Stomach (tissue), 4 donors: Measurements from ENCODE around the gene CERS6.

Experiments used
- POLR2A ChIP-seq, 4 donors: fragments of 450-650 bp; IDR thresholded peaks; one replicate each; pipeline ENCODE4 v1.6.1; 2016; ENCODE audit warnings: antibody characterized with exemption in 4 of 4, control low read depth in 2 of 4, mild to moderate bottlenecking in 1 of 4, moderate library complexity in 1 of 4
- POLR2AphosphoS5 ChIP-seq, 3 donors: sonication (generic); formaldehyde crosslinking; IDR thresholded peaks; one replicate each; pipeline ENCODE4 v1.6.1; 2016; ENCODE audit warnings: antibody characterized with exemption in 3 of 3
- TF ChIP-seq, protein P1 (sequence below), 7 experiments: fragments of 450-650 bp in 4 of 7; fragments of 200-600 bp in 3 of 7; sonication (generic) in 3 of 7; IDR thresholded peaks; one replicate each; pipeline ENCODE4 v1.5.1; 2016 to 2019; ENCODE audit warnings: antibody characterized with exemption in 7 of 7, control low read depth in 2 of 7, mild to moderate bottlenecking in 1 of 7

DNA sequence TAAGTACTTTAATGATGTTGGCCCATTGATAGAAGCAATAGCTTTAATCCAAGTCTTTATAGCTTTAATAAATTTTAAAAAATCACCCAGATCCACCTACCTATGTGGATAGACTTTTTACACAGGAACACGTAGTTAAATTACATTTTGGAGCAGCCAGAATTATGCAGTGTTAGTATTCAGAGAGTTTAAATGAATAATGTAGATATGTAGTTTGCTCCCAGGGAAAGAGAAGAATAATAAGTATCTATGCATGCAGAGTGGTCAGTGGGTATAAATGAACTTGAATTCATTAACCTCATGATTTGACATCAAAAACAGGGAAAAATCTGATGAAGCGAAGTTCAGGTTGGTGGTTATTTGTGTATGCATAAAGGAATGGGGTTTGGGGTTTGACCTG, 146.3 kb downstream of the CERS6 start:
- TF ChIP-seq, protein P1, sequence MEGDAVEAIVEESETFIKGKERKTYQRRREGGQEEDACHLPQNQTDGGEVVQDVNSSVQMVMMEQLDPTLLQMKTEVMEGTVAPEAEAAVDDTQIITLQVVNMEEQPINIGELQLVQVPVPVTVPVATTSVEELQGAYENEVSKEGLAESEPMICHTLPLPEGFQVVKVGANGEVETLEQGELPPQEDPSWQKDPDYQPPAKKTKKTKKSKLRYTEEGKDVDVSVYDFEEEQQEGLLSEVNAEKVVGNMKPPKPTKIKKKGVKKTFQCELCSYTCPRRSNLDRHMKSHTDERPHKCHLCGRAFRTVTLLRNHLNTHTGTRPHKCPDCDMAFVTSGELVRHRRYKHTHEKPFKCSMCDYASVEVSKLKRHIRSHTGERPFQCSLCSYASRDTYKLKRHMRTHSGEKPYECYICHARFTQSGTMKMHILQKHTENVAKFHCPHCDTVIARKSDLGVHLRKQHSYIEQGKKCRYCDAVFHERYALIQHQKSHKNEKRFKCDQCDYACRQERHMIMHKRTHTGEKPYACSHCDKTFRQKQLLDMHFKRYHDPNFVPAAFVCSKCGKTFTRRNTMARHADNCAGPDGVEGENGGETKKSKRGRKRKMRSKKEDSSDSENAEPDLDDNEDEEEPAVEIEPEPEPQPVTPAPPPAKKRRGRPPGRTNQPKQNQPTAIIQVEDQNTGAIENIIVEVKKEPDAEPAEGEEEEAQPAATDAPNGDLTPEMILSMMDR (IDR thresholded peaks at IDR 0.05) = no peak
- TF ChIP-seq POLR2AphosphoS5 (IDR thresholded peaks at IDR 0.05) (no peak), POLR2A (IDR thresholded peaks at IDR 0.05) (no peak)
